Ramos (cell line): ENCODE measurements around the gene MICAL3.

ENCODE experiments used
- in situ Hi-C: fragments of 300-500 bp; cut with MboI; formaldehyde crosslinking; loops from one replicate; pipeline ENCODE4 v1.14.3; 2022; ENCODE audit warnings: low sequenced_read_pairs; ENCODE audit not compliant: unreplicated experiment

The MICAL3 gene

DNA sequence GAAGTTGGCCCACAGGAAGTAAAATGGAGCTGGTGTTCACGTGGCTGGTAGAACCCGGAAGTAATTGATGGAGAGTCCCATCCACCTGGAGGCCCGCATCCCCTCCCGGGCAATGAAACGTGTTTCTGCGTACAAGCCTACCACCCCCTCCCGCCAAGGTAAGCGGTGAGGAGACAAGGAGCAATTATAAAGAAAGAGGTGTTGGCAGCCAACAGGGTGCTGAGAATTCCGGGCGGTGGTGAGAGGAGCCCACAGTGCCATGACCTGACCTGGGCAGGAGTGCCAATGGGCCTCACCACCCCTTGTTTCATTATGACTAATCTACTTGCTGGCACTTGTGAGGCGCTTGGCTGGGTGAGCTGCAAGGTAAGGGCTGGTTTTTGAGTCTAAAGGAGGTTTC lies 166.3 kb downstream of the MICAL3 start:
- in situ Hi-C loops, result no loop called here

DNA sequence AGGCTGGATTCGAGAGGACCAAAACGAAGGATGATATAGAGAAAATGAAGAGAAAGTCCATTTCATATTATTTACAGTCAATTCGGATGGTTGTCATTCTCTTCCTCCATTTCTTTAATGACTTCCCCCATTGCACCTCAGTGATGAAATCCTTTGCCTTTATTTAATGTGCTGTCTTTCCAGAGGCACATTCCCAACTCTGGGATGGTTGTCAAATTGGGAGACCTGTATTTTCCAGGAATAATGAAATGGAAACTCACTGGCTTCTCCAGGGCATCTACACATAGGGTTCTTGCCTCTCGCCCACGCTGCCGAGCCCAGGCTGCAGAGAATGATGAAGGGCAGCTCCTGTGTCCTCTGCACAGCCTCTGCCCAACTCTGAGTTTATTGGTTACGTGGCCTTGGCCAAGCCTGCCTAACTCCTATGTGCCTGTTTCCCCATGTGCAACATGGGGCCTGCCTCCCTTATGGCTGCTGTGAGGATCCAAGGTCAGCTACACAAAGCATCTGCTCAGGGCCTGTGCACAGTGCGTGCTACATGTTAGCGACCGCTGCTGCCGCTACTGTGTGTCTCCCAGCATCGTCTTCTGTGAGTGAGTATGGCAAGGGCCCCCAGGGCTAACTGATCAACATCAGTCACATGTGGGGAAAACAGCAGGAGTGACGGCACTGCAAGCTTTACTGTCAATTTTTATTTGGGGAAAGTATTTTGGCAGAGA lies 168.6 kb downstream of the MICAL3 start:
- in situ Hi-C loops, result no loop called here

DNA sequence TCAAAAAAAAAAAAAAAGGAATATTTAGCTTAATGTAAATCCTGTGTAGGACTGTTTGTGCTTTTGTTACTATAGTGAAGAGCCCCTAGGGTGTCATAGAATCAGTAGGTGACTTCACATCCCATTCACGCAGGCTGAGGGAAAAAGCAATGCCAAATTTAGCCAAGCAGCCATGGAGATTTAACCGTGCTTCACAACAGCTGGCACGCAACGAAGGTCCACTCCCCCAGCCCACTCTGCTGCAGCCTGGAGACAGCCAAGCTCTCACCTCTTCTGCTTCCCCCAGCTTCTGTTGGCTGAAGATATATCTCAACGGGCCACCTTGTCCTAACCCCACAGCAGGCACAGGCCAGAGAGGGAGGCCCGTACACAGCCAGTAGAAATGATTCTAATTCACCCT lies 171.3 kb downstream of the MICAL3 start:
- in situ Hi-C loops, result no loop called here

DNA sequence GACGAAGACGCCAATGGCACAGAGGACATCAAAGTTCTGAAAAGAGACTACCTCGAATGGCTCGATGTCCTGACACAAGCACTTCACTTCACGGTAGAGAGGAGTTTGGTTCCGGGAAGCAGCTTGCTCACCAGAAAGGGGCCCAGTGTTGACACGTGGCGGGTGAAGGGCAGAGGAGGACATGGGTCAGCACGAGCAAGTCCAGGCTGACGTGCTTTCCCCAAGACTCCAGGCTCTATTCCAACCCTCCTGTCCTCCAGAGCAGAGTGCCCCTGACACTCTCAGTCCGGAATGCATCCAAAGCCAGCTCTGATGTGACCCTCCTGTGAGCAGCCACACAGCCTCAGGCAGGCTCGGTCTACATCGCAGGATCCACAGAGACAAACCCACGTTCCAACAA lies 172.6 kb downstream of the MICAL3 start:
- in situ Hi-C loops, result no loop called here

DNA sequence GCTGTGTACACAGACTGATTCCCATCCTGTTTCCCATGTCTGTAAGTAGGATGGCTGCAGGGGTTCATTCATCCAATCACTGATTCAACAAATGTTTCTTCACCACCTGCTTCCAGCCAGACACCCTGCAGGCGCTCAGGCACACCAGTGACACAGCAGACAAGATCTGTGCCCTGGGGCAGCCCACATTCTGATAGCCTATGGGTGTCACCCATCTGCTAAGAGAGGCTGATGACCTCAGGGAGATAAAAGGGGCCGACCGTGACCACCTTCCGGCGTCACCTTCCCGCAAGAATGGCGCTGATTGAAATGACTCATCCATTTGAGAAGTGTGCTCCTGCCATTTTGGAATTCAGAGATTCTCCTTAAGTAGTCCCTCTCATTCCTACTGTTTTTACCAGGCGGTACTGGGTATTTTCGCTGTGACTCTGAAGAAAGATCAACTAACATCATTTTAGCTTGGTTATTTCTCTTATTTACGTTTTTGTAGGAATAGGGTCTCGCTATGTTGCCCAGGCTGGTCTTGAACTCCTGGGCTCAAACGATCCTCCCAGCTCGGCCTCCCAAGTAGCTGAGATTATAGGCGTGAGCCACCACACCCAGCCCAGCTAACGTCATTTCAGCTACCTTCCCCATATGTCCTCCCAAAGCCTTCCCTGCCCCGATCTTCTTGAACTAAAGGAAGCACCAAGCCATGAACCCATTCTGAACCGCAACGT lies 176.8 kb downstream of the MICAL3 start:
- in situ Hi-C loops, result no loop called here

DNA sequence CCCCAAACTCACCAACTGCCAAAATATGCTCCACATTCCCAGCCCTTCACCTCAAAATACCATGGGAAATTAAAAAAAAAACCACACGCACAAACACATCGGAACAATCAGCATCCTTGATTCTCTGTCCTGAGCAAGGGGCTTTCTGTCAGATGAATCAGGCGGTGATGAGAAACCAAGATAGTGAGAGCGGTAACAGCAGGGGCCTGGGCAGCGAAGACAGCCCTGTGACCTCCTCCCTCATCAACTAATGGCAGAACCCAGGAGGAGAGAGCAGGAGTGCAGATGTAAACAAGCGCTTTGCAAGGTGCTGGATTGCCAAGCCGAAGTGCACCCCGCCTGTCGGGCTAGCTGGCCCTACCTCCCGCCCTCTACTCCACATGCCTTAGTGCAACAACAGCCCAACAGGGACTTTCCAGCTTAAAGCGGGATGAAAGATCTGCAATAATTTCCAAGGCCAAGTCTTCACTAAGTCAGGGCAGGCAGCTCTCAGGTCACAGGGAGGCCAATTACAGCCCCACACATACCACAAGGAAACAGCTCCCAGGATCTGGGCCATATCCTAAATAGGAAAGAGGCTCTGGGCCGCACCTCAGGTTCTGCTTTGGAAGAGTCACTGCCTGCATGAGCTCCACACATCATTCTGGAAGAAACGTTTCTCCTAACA lies 177.9 kb downstream of the MICAL3 start:
- in situ Hi-C loops, result no loop called here

DNA sequence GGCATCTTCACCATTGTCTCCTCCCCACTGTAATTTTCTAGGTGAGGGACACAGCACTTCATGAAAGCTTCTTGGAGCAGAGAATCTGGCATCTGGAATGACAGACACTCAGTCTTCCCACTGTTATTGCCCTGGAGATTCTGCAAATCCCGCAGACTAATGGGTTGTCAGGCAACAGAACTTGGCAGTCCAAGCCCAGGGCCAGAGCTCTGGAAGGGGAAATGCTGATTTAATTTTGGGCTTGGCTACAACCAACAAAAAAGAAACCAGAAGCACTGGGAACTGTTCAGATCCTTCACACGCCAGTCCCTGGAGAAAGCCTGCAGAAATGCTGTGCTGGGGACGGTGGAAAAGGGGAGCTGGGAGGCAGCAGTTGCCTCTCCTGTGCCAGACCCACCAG lies 178.6 kb downstream of the MICAL3 start:
- in situ Hi-C loops, result no loop called here

DNA sequence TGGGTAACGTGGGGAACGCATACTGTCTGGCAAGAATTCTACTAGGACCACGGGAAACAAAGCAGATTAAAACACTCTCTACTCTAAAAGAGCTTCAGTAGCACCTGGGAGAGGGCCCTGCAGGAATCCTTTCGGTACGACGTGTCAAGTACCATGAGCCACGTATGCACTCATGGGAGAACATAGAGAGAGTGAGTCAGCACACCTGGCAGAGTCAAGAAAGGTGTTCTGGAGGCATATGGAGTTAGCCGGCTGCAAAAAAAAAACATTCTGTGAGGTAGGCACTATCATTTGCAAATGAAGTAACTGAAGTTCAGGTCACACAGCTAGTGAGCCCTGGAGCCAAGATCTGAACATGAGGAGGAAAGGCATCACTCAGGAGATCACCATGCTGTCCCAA lies 179.0 kb downstream of the MICAL3 start:
- in situ Hi-C loops, result no loop called here

DNA sequence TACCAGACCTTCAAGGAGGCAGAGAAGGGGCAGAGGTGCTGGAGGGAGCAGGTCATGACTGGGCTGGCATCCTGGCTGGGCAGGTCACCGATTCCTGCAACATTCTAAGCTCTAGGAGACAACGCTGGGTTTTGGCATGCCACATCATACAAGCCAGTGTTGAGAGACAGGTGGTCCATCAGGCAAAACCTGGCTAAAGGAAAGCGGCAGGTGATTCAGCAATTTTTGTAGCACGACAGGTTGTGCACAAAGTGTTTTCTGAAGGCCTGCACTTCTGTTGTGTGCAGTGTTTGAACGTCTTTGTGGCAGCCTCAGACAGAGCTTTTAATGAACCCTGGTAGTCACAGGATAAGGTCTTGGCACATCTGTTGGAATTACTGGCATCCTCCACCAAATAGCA lies 180.2 kb downstream of the MICAL3 start:
- in situ Hi-C loops, result no loop called here

DNA sequence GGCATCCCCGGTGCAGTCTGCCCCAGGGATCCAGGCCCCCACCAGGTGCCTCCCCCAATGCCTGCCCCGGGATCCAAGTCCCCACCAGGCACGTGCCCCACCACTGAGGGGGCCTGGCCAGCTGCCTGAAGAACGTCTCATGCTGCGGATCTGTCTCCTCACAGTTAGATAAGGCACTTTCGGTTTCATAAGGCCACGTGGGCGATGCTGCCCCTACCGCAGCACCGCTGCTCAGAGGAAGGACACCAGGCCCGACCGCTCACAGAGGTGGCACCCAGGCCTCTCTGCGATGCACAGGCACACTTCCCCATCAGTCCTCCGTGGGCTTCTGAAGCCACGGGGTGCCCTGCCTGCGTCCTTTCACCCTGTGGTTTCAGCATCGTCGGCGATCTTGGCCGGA lies 182.0 kb downstream of the MICAL3 start:
- in situ Hi-C loops, result no loop called here

DNA sequence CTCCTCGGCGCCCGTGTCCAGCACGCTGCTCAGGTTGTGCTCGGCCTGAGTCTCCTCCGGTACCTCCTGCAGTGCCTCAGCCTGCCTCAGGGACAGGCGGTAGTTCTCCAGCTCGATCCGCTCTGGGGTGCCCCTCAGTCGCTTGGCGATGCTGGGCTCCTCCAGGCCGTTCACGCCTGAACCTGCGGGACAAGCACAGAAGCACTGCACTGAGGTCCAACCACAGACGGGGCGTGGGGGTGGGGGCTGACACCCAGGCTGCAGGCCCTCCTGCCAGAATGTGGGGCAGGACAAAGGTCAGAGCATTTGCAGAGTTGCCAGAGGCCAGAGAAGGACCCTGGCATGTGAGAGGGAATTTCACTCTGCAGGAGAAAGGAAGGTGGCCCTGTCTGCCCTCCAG lies 182.5 kb downstream of the MICAL3 start:
- in situ Hi-C loops, result no loop called here

DNA sequence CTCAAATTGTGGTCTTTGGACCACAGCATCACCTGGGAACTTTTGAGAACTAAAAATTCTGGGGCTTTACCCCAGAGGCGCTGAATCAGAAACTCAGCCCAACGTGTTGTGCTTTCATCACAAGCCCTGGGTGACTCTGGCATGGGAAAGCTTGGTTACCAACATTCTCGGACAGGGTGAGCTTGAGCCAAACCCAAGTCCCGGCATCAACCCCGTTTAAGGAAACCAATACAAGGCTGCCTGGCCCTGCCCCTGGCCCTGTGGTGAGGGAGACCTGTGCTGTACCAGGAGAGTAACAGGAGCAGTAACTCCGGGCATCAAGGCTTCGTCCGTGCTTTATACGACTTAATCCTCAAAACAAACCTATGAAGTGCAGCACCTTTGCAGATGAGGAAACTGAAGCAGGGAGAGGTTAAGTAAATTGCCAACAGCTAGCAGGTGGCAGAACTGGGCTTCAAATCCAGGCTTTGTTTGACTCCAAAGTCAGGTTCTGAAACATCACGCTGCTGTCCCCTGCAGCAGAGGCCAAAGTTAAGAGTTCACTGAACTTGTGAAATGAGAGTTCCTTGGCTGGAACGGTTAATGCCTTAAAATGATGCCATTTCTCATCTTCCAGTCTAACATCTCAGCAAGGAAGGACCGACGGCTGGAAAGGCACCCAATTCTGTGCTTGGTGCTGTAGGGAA lies 186.0 kb downstream of the MICAL3 start:
- in situ Hi-C loops, result no loop called here

DNA sequence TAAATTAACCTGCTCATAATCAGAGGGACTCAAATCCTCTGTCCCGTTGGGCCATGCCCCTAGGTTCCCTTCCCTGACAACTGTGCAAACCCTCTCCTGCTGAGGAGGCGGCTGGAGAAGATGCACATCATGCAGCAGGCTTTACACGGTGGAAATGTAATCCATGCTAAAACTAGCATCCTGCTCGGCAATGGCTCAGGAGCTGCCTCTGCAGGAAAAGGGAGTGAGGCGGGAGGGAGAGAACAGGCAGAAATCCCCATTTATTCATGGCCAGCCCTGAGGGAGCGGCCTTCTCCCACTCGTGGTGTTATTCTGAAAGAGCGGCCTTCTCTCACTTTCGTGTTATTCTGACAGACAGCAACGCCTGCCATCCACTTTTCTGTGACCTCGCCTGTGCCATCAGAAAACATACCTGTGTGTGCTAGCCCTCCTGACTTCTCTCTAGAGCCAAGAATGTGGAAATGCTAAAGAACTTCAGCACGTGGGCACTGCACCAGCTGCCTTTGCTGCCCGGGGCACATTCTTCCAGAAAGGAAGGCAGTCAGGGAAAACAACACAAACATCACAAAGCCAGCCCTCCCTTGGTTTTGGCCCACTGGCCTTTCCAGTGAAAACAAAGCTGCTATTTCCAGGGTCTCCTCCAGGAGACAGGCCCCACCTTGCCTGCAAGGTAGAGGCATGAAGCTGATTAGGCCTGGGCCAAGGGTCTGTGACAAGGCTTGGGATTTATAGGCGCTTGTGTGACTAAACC lies 187.2 kb downstream of the MICAL3 start:
- in situ Hi-C loops, result no loop called here

DNA sequence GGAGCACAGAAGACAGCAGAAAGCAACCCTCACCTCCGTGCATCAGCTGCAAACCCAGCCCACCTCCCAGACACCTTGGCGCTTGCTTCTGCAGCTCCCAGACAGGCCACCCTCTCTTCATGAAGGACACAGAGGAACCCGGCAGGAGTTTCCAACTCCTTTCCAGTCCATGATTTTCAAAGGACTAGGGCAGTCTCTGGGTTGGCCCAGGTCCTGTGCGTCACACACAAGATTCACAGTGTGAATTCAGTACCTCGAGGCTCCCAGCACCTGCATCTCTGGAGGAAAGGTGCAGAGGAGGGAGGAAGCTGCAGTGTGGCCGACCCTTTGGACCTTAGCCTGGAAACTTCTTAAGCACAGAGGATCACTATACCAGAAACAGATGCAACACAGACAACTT lies 189.1 kb downstream of the MICAL3 start:
- in situ Hi-C loops, result no loop called here

DNA sequence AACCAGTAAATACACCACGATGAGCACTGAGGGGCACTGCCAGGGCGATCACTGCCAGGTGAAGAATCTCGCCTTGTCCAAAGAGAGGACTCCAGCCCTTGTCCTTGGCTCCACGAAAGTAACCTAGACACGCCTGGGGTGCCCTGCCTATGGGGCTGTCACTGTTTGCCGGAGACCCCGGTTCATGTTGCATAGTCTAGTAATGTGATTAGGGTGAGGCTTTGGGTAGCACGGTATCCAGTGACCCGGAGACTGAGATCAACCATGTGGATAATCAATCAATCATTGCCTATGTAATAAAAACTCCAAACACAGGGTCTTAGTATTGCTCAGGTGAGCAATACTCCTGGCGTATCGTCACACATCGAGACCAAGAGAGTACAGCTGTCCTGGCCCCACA lies 190.9 kb downstream of the MICAL3 start:
- in situ Hi-C loops, result loop anchor here (5.0 kb wide), 1 partner anchor 239 kb away; no protein-coding TSS in a partner anchor

DNA sequence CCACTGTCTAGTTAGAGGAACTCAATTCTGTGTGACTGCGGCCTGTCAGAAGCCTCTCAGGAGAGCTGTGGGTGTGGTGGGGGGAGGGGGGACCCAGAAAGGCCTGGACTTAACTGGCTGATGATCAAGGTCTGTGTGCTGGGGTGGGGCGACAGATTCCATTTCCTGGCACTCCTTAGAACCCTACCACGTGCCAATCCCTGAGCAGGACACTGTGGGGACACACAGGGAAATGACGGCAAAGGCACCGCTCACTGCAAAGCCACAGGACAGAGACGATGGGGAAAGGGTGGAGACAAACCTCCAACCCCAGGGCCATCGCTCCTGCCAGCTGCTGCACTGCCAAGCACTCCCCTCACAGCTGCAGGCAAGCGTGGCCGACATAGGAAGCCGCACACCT lies 191.7 kb downstream of the MICAL3 start:
- in situ Hi-C loops, result loop anchor here (5.0 kb wide), 1 partner anchor 240 kb away; no protein-coding TSS in a partner anchor

DNA sequence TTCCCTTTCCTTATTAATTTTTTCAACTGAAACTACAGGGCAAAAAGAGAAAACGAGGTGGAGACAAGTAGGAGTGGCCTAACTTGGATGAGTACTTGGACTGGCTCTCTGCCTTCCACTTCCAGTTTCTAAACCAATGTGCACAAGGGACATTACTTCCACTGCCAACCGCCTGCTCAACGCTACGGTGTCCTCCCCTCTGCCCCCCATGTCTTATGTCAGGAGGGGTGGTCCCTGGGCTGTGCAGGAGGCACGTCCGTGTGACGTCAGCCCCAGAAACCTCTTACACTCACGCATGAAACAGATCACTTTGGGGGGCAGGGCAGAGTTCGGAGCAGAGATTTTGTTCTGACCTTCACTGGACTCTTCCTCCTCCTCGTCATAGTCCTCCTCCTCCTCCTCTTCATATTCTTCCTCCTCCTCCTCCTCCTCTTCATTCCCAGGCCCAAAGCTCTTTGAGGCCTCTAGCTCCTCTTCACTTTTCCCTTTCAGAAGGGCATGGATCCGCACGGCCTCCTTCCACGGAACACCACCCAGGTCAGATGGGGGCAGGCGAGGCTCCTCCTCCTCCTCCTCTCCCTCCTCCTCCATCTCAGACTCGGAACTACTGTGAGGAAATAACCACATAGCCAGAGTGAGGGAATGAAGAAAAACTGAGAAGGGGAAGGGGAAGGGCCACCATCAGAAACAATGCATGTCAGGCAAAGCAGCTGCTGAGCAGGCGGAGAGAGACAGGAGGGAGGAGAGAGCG lies 192.7 kb downstream of the MICAL3 start:
- in situ Hi-C loops, result loop anchor here (5.0 kb wide), 1 partner anchor 241 kb away; no protein-coding TSS in a partner anchor

DNA sequence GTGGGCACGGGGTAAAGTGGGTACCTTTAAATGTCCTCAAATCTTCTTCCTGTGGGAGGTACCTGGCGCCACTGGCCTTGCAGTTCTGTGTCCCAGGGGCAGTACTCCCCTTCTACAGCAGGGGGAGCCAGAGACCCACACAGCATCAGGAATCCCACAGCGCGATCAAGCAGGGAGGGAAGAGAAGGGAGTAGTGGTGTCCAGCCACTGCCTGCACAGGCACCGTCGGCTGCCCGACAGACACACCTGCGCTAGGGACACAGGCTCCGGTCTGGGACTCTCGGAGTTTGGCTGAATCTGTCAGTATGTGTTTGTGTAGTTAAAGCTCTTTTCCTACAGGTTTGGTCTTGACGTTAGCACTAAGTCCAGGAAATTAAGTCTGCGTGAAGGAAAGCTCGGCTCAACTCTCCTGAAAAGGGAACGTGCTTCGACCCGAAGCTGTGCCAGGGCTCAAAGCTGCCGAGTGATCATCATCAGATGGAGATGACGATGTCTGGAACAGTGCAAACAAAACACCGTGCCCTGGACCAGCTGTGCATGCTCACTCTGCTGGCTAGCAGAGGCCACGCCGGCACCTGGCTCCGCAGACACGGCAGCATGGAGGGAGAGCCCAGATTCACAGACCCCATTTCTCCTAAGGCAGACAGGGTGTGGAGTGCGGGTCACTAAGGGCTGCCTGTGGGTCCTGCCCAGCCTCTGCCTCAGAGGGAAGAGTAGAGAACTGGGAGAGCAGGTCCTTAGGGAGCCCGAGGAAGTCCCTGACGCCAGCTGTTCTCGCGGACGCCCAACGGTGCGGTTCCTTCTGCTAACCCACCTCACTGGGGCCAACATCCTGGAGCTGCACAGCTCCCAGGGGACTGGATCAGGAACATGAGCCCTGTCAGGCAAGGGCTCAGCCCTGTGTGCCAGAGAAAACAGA lies 194.1 kb downstream of the MICAL3 start:
- in situ Hi-C loops, result loop anchor here (5.0 kb wide), 1 partner anchor 242 kb away; no protein-coding TSS in a partner anchor
